ENCODE measurements around the gene GATA3. TPM values are rescaled to one million over a fixed set of nuclear protein-coding genes. Genes with fewer than 3 reads are reported as not detected.

Gene GATA3
- polyA plus RNA-seq, 1 experiment, result 0.06 TPM

DNA sequence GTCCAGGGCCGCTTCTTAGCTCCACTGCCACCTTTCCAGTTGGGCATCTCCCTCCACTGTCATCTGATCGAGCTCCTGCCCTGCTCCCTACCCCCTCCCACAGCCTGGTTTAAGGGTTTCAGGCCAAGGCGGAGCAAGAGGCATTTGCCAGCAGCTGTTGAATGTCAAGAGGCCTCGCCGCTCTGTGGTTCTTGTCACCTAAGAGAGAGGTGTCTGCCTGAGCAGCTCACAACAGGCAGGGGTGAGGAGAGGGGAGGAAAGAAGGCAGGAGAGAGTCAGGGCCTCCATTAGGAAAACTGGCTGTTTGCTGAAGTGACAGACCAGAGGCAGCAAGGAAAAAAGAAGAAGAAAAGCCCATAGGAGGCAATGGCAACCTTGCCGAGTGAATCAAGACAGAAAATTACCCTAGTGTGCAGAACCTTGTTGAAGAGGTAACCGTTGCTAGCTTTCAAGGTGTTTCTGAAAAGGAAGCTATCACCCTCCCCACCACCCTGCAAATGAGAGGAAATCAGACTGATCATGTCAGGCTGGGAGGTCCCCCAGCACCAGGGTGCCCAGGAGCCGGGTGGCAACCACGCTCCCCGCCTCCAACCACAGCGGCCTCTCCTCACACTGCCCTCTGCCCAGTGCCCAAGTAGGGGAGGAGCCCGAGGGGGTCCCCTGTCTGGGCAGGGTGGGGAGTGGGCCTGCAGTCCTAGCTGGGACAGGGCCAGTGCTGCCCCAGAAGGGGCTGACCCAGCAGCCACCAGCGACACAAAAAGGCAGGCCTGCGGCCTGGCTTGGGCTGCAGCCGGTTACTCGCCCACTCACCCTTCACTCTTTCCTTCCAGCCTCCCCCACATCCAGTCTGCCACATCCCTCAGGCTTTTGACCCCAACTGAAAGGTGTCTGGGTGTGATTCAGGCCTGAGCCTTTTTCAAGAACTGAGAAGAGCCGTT lies 7.1 kb downstream of the GATA3 start:
- Histone ChIP-seq H3K36me3 (ENCODE audit: control insufficient read depth, insufficient read depth, low read length) (no peaks in the 10 kb centered on the region), H3K27me3 (ENCODE audit: control insufficient read depth, insufficient read depth, low read length) (no peaks in the 10 kb centered on the region; the same call in 1 of the 2 replicates), H3K4me3 (ENCODE audit: low read depth, low read length) (no peak overlapping the region)
- POLR2A ChIA-PET, result no interaction called here
- TF ChIP-seq CTCF (IDR thresholded peaks at IDR 0.05; ENCODE audit: insufficient read depth, low read depth, low read length), result no peak
- CTCF ChIA-PET, result interaction anchor here (1.2 kb wide), 1 partner anchor 9 kb away, joined by 5 read pairs; no protein-coding TSS in a partner anchor
- DNase-seq (ENCODE audit: low read depth), result no peak

- no peak for DNase-seq (ENCODE audit: low read depth)
- ChIA-PET POLR2A (no interaction called here), CTCF (interaction anchor here (0.7 kb wide), 1 partner anchor 205 kb away, joined by 4 read pairs; no protein-coding TSS in a partner anchor)
- Histone ChIP-seq H3K27me3 (ENCODE audit: control insufficient read depth, insufficient read depth, low read length) (no peaks in the 10 kb centered on the region; the same call in 1 of the 2 replicates), H3K4me3 (ENCODE audit: low read depth, low read length) (no peak overlapping the region), H3K36me3 (ENCODE audit: control insufficient read depth, insufficient read depth, low read length) (no peaks in the 10 kb centered on the region)
- no peak for TF ChIP-seq CTCF (IDR thresholded peaks at IDR 0.05; ENCODE audit: insufficient read depth, low read depth, low read length)
Observed at GRCh38 chr10:8063128-8063908, 8.8 kb downstream of the GATA3 start.

- no peak for DNase-seq (ENCODE audit: low read depth)
- no peaks in the 10 kb centered on the region for H3K36me3 ChIP-seq (ENCODE audit: control insufficient read depth, insufficient read depth, low read length)
- no peak overlapping the region for H3K4me3 ChIP-seq (ENCODE audit: low read depth, low read length)
- no peak for TF ChIP-seq CTCF (IDR thresholded peaks at IDR 0.05; ENCODE audit: insufficient read depth, low read depth, low read length)
- POLR2A ChIA-PET, result no interaction called here
- H3K27me3 ChIP-seq (ENCODE audit: control insufficient read depth, insufficient read depth, low read length), result no peaks in the 10 kb centered on the region
- CTCF ChIA-PET, result interaction anchor here (1.4 kb wide), 1 partner anchor 11 kb away, joined by 5 read pairs; no protein-coding TSS in a partner anchor
Observed at GRCh38 chr10:8063935-8064334, 9.4 kb downstream of the GATA3 start.

GRCh38 chr10:8064436-8064835 lies 9.9 kb downstream of the GATA3 start:
- Histone ChIP-seq H3K36me3 (ENCODE audit: control insufficient read depth, insufficient read depth, low read length) (no peaks in the 10 kb centered on the region), H3K27me3 (ENCODE audit: control insufficient read depth, insufficient read depth, low read length) (no peaks in the 10 kb centered on the region), H3K4me3 (ENCODE audit: low read depth, low read length) (no peak overlapping the region)
- ChIA-PET POLR2A (no interaction called here), CTCF (interaction anchor here (1.4 kb wide), 1 partner anchor 11 kb away, joined by 5 read pairs; no protein-coding TSS in a partner anchor)
- DNase-seq (ENCODE audit: low read depth), result no peak
- no peak for TF ChIP-seq CTCF (IDR thresholded peaks at IDR 0.05; ENCODE audit: insufficient read depth, low read depth, low read length)

DNA sequence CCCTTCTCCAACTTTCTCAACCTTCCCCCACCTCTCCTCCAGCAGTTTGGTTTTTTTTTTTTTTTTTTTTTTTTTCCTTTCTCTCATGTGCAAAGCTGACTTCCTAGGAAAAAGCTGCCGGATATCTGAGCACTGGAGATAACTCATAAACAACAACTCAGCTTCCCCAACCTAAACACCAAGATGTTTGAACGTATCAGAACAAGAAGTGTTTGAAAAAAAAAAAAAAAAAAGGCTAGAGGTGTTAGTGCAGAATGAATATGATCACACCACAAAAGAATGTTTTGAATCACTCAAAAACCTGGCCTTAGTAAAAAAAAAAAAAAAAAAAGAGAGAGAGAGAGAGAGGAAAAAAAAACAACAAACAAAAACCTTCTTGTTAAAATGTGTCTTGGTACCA lies 11.2 kb downstream of the GATA3 start:
- no peak for TF ChIP-seq CTCF (IDR thresholded peaks at IDR 0.05; ENCODE audit: insufficient read depth, low read depth, low read length)
- no peaks in the 10 kb centered on the region for H3K27me3 ChIP-seq (ENCODE audit: control insufficient read depth, insufficient read depth, low read length)
- no peak for DNase-seq (ENCODE audit: low read depth)
- H3K36me3 ChIP-seq (ENCODE audit: control insufficient read depth, insufficient read depth, low read length), result no peaks in the 10 kb centered on the region
- CTCF ChIA-PET, result no interaction called here
- no peak overlapping the region for H3K4me3 ChIP-seq (ENCODE audit: low read depth, low read length)
- POLR2A ChIA-PET, result no interaction called here

Data from BJ (cell line).